NCI-H345 (cell line): ENCODE measurements around the gene SPP2.

Source experiments
- DNase-seq: peaks from one replicate; lab custom pipeline; 2025; lab: John Stamatoyannopoulos, UW

The SPP2 gene

GRCh38 chr2:234092344-234092743 is 41.8 kb downstream of the SPP2 start:
- DNase-seq = no peak

GRCh38 chr2:234095301-234095700 is 44.8 kb downstream of the SPP2 start:
- DNase-seq = no peak

- no peak for DNase-seq
Observed at GRCh38 chr2:234096164-234096563, 45.7 kb downstream of the SPP2 start.

GRCh38 chr2:234098681-234099080 is 48.2 kb downstream of the SPP2 start:
- no peak for DNase-seq

- no peak for DNase-seq
Observed at GRCh38 chr2:234099266-234099665, 48.8 kb downstream of the SPP2 start.

- DNase-seq = no peak
Observed at GRCh38 chr2:234100686-234101085, 50.2 kb downstream of the SPP2 start.

GRCh38 chr2:234102112-234102511 is 51.6 kb downstream of the SPP2 start:
- DNase-seq = no peak

GRCh38 chr2:234107861-234108260 is 57.4 kb downstream of the SPP2 start:
- no peak for DNase-seq

- no peak for DNase-seq
Observed at GRCh38 chr2:234109321-234109720, 58.8 kb downstream of the SPP2 start.

- no peak for DNase-seq
Observed at GRCh38 chr2:234110219-234110618, 59.7 kb downstream of the SPP2 start.

GRCh38 chr2:234111523-234111922 is 61.0 kb downstream of the SPP2 start:
- DNase-seq = no peak

- DNase-seq = no peak
Observed at GRCh38 chr2:234116010-234116409, 65.5 kb downstream of the SPP2 start.

GRCh38 chr2:234121999-234122398 is 71.5 kb downstream of the SPP2 start:
- DNase-seq = no peak

GRCh38 chr2:234125451-234126145 is 75.1 kb downstream of the SPP2 start:
- DNase-seq = no peak

GRCh38 chr2:234126146-234126470 is 75.6 kb downstream of the SPP2 start:
- no peak for DNase-seq
